Brain microvascular endothelial cell (primary cell): ENCODE data around the gene MSH5.
A peak's percentile ranks its signal among the peaks of the same experiment; 100 is the strongest.

ENCODE experiments used
- DNase-seq: peaks from one replicate; pipeline ENCODE4 v3.0.0-alpha.2; 2020
- H3K27ac ChIP-seq: fragments of 250-450 bp; sonication (Bioruptor Pico); 2 replicates; pipeline ENCODE4 v1.5.1; 2020; ENCODE audit warnings: mild to moderate bottlenecking, moderate library complexity
- H3K27me3 ChIP-seq: fragments of 250-450 bp; sonication (Bioruptor Pico); replicated peaks from 2 replicates; pipeline ENCODE4 v1.5.1; 2020; ENCODE audit warnings: mild to moderate bottlenecking
- H3K36me3 ChIP-seq: fragments of 250-450 bp; sonication (Bioruptor Pico); replicated peaks from 2 replicates; pipeline ENCODE4 v1.5.1; 2020; ENCODE audit warnings: mild to moderate bottlenecking
- H3K4me3 ChIP-seq: 2 replicates; pipeline ENCODE4 v1.5.1; 2011; ENCODE audit warnings: low read depth, mild to moderate bottlenecking, control low read depth, low read length, moderate library complexity
- CTCF ChIP-seq: IDR thresholded peaks from 2 replicates; pipeline ENCODE4 v1.5.1; 2011; ENCODE audit warnings: low read depth, mild to moderate bottlenecking, moderate library complexity, low read length, control low read depth, inconsistent platforms; ENCODE audit errors: missing control alignments
- in situ Hi-C: cut with HindIII; loops from 2 replicates; pipeline ENCODE4 v1.10.0; 2017; ENCODE audit warnings: low sequenced_read_pairs, low pct_ligation_motif_present

MSH5 gene

GRCh38 chr6:31739639-31740396 lies at the start of gene MSH5:
TSS of gene MSH5 (plus strand) at chr6:31740005. CDS start at chr6:31740467, 462 bp downstream.
- Histone ChIP-seq H3K27me3 (no peaks in the 10 kb centered on the region), H3K4me3 (peak within 1 kb of the TSS; percentile 91), H3K36me3 (peaks cover 3% of the 10 kb centered on the region), H3K27ac (peak within 1 kb of the TSS; percentile 68)
- in situ Hi-C loops, result no loop called here
- TF ChIP-seq CTCF, result no peak
- peak; percentile 99 for DNase-seq

DNA sequence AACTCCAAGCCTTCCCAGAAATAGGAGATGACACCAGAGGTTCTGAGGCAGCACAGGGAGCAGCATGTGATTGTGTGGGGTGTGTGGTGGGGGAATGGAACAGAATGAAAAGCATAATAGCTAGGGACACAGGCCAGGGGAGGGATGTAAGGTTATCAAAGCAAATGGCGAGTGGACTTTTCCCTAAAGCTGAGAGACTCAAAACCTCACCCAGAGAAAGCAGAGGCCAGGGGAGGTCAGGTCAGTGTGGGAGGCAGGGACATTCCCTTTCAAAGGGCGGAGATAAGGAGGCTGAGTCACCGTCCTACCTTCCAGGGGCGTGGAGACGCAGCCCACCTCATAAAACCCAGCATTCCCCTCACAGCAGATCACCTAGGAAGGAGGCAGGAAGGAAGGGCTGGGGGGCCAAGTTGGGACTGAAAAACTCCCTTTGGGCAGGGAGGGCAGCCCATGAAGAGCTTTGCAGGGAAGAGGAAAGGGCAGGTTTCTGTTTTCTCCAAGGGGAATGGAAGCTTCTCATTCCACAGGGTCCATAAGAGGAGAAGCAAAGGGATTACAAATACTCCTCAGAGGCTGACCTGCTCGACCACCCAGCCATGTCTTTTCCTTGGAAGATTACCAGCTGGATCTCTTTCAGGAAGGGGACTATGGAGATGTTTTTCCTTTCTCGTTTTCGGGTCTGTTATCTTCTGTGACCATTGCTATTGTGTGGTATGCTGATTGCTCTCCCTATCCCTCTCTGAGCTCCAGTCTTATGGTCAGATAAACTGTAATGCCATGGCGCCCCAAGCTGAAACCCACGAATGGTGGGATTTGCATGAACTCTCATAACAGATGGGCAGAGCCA lies 49.4 kb upstream of the MSH5 start:
- peaks cover 73% of the 10 kb centered on the region for H3K36me3 ChIP-seq
- in situ Hi-C loops, result no loop called here

DNA sequence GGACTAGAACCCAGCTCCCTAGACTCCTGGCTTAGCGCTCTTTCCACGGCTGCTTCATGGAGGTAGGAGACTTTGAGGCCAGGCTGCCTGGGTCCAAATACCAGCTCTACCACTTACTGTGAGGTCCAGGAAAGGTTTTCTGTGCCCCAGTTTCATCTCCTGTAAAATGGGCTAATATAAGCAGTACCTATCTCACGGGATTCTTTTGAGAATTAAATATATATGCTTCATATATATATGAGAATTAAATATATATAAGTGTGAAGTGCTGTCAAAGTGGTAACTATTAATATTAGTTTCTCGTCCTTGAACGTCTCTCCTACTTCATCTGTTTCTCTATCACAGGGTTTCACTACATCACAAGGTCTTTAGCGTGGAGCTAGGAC lies 48.7 kb upstream of the MSH5 start:
- Histone ChIP-seq H3K4me3 (no peak overlapping the region), H3K27ac (no peak overlapping the region), H3K27me3 (no peaks in the 10 kb centered on the region), H3K36me3 (peaks cover 76% of the 10 kb centered on the region)
- no peak for DNase-seq
- TF ChIP-seq CTCF, result no peak
- in situ Hi-C loops, result no loop called here

More for the DNA sequence above, 49.4 kb upstream of the MSH5 start:
- Histone ChIP-seq H3K4me3 (no peak overlapping the region), H3K27ac (no peak overlapping the region), H3K27me3 (no peaks in the 10 kb centered on the region)
- TF ChIP-seq CTCF, result no peak
- DNase-seq, result no peak

DNA sequence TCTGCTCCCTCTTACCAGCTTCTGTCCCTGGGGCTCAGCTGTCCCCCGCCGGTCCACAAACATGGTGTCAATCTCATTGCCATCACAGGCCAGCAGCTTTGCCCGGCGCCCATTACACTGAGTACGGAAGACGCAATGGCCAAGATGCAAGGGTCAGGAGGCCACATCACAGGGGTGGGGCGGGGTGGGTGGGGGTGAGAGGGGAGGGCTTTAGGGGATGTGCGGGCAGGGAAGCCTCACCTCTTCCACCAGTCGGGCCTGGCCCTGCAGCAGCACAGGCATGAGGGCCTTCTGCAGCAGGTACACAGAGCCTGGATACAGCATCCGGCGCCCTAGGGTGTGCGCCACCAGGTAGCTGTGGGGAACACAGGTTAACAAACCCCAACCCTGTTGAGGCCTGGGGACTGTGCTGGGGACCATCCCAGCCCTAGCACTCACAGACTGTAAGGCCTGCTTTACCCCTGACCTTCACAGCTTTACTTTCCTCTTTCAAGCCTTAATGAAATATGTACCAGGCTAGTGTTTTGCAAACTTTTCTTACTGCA lies 48.2 kb upstream of the MSH5 start:
- in situ Hi-C loops, result no loop called here
- Histone ChIP-seq H3K27ac (no peak overlapping the region), H3K4me3 (no peak overlapping the region), H3K27me3 (no peaks in the 10 kb centered on the region), H3K36me3 (peaks cover 70% of the 10 kb centered on the region)
- no peak for TF ChIP-seq CTCF
- DNase-seq, result no peak

GRCh38 chr6:31692353-31692752 lies 47.5 kb upstream of the MSH5 start:
- in situ Hi-C loops, result no loop called here
- TF ChIP-seq CTCF, result no peak
- Histone ChIP-seq H3K27me3 (no peaks in the 10 kb centered on the region), H3K36me3 (peaks cover 63% of the 10 kb centered on the region), H3K4me3 (no peak overlapping the region), H3K27ac (no peak overlapping the region)
- no peak for DNase-seq
